Stimulated activated CD4-positive, alpha-beta T cell treated with anti-CD3 and anti-CD28 coated beads, Interleukin-1b, Interleukin-23, amount 100 ng/mL, for 24 hours (primary cell): ENCODE measurements around the gene AFAP1.

Experiments
- DNase-seq, 4 experiments: peaks; one replicate each; pipeline ENCODE4 v3.0.0-alpha.2; 2020; ENCODE audit warnings: low read depth in 4 of 4, low spot score in 1 of 4

Gene AFAP1

DNA sequence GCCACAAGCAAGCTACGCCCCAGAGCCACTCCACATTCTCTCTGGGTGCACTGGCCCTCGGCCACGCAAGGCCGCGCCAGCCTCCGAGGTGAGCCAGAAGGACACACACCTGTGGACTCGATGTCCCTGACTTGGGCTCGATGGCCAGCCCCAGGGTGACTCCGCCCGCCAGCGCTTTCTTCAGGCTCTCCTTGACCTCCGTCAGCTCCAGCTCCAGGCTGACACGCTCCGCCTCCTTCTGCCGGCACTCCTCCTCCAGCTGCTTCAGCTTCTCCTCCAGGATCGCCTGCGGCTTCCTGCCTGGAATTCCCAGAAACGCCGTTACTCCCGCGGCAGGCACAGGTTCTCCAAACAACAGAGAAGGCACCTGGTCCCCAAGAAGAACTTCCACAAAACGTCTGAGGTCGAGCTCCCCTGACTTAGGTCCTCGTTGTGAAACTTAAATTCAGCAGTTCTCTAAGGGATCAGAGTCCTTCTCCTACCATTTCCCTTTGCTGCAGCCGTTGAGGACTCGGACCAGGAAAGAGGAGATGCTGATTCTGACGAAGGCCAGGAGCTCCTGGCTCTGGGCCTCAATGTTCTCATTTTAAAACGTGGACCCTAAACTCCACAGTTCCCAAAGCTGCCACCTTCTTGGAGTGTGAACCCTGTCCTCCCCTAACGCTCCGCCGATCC lies 166.8 kb downstream of the AFAP1 start:
- no peak for DNase-seq

DNA sequence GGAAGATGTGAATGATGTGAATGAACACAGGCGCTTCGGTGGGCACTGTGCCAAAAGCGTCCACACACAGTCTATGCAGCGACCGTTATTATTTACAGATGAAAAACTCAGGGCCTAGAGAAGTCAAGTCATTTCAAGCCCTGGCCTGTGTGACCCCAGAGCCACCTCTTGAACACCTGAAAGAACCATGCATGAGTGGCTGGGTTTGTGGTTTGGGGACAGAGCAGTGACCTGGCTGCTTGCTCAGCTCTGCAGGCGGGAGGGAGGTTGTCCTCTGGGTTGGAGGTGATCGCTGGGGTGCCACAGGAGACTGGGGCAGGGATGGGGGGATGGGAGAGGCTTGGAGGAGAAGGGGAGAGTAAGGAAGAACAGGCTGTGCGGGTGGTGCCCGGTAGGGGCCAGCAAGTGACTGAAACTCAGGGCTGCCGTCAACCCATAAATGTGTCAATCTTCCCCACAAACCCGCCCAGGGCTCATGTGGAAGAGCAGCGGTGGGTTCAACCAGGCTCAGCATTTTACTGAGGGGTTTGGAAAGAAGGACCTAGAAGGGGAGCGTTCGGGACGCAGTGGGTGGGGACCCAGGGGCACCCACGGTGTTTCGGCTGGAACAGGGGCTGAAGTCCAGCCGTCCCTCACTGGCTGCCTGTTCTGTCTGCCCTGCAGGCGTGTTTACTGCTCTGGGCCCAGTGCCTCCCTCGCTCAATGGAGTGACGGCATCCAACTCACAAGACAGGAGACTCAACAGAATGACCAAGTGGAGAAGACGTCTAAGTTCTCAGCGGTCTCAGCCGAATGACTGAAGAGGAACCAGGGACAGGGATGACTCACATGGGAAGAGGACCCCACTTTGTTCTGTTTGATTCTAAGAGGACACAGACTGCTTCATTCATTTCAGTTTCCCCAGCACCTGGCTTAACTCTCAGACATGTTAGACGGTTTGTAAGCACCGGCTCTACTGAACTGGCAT lies 167.8 kb downstream of the AFAP1 start:
- DNase-seq, result no peak

GRCh38 chr4:7771056-7771455 lies 168.6 kb downstream of the AFAP1 start:
- DNase-seq, result peak in 2 of 4 experiments; percentile 14 to 30

DNA sequence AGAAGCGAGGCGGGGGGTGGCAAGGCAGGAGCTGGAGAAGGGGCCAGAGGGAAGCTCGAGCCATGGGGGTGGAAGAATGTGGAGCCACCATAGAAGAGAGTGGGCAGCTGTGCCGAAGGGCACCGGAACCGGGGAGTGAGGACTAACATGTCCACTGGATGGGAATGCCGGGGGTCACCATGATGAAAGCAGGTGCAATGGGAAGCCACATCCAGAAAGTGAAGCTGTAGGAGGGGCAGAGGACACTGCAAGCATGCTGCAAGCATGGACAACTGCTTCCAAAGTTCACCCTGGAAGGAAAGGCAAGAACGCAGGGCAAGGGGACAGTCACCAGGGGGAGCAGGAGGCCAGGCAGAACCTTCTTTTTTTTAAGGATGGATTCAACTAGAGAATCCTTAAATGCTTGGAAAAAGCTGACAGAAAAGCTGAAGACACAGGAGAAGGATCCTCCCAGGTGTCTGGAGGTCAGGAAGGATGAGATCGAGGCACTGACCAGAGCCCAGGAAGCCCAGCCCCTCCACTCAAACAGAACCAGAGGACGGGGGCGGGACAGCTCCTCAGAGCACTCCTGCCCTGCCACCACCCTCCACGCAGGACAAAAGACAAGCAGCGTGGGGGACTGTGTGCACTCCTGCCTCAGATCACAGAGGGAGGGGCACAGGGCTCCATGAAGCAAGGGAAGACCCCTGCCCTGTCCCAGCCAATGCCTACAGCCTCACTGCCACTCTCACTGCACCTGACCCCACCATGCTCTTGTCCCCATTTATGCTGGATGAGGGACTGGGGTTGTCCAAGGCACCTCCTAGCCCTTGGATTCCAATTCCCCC lies 169.2 kb downstream of the AFAP1 start:
- no peak for DNase-seq

GRCh38 chr4:7769396-7770223 lies 170.1 kb downstream of the AFAP1 start:
- DNase-seq, result no peak

- DNase-seq, result no peak
Measured at GRCh38 chr4:7768736-7769135, 170.9 kb downstream of the AFAP1 start.

GRCh38 chr4:7767966-7768365 lies 171.7 kb downstream of the AFAP1 start:
- no peak for DNase-seq

DNA sequence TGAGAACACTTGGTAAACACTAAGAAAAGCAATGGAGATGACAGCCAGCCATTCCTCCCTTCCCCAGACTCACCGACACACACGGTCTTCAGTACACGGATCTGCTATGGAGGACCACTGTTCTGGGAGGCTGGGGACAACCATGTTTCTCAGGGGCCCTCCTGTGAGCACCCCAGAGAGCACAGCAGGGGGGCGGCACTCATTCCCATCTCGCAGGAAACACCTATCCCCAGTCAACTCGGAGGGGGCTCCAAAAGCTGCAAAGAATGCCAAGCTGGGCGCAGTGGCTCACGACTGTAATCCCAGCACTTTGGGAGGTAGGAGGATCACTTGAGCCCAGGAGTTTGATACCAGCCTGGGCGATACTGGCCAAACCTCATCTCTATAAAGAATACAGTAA lies 172.1 kb downstream of the AFAP1 start:
- no peak for DNase-seq

DNA sequence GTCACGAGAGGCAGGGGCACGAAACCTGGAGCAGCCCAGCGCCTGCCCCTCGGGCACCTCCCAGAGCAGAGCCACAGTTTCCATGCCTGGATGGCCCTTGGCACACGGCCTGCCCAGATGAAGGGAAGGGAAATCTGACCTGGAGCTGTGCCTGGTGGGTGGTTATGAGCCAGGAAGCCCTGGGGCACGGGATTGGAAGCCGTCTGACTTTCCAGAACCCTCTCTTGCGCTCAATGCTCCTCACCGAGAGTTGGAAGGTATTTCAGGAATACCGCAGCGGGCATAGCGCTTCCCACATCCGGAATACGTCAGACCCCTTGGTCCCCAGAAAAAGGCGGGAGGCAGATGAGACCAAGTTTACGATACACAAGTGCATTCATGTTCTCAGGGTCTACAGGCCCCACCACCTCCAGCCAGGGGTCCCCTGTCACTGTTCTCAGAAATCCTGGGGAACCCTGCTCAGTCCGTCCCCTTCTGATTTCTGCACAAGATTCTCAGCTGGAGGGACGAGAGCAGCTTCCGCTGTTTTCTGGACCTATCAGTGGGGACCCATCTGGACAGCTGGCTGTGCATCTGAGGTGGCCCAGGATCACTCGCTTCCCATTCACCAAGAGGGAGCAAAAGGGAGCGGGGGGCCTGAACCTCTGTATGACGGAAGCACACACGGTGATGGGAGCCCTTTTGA lies 172.9 kb downstream of the AFAP1 start:
- no peak for DNase-seq

DNA sequence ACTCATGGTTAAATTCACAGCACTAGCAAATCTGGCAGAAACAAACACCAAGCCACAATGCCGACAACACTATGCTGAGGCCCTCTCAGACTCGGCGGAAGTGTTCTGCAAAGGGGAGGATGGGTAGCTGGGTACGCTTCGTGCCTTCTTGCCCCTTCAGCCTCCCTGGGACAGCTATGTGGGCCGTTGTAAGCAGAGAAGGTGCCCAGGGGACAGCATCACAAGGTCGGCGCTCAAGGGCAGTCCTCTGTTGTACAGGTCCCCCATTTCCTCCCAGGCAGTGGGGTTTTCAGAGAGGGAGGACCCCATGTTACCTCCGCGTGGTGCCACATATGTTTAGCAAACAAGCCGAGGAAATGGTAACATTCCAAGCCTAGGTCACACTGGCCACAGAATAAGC lies 173.6 kb downstream of the AFAP1 start:
- DNase-seq, result no peak

DNA sequence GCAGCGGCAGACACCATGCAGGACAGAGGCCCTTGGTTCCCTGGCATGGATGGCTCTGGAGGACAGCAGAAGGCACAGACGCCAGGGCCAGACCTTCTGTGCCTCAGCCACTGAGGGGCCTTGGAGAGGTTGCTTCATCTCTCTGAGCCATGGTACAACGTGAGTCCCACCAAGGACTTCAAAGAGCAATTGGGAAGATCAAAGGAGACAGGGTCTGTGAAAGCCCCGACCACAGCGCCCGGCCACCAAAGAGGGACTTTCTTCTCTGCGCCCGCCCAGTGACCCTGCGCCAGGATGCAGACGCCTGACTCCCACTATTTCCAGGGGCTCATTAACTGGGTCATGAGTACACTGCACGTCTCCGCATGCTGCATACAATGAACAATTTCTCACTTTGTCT lies 174.0 kb downstream of the AFAP1 start:
- no peak for DNase-seq

DNA sequence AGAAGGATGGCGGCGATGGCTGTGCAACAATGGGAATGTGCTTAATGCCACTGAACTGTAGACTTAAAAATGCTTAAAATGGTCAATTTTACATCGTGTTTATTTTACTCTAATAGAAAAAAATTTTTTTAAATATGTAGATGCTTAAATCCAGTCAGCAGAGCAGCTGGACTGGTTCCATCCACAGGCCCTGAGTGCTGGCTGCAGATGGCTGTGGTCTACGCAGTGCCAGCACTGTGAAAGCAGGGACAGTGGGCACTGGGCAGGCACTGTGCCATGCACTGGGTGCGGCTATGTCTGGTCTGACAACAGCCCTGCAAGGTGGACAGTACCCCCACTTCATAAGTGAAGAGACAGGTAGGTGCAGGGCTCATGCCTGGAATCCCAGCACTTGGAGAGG lies 175.2 kb downstream of the AFAP1 start:
- DNase-seq, result no peak

DNA sequence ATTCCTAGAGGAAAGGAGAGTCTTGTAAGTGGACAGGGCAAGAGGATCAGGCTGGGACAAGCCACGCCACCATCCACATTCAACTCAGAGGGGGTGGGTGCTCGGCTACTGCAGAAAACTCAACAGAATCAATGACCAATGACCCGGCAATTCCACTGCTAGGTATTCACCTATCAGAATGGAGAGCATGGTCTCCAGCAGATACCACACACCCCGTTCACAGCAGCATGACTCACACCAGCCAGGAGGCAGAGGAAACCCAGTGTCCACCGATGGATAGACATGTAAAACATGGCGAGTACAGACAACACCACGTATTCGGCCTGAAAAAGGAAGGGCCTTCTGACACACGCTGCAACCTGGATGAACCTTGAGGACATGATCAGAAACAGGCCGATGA lies 175.9 kb downstream of the AFAP1 start:
- DNase-seq, result no peak

GRCh38 chr4:7763106-7763505 lies 176.6 kb downstream of the AFAP1 start:
- no peak for DNase-seq

GRCh38 chr4:7762376-7763030 lies 177.2 kb downstream of the AFAP1 start:
- no peak for DNase-seq

DNA sequence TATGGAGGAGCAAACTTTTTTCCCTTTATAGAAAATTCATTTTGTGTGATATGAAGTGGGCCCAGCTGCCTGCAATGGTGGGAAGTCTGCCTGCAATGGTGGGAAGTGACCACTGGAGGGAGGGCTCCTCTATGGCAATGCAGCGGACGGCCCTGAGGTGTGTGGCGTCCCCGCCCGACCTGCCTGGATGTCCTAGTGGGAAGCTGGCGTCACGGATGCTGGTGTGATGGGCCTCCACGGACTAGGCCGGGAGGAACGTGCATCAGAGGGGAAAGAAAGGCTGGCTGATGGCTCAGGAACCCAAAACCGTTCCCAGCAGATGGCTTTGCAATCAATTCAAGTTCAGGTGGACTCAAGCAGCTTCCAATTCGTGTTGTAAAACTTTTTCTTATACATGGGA lies 177.9 kb downstream of the AFAP1 start:
- peak; percentile 13 to 50 (median 34) for DNase-seq

- DNase-seq, result no peak
Measured at GRCh38 chr4:7761312-7761711, 178.3 kb downstream of the AFAP1 start.

GRCh38 chr4:7760706-7761105 lies 179.0 kb downstream of the AFAP1 start:
- no peak for DNase-seq

GRCh38 chr4:7760228-7760627 lies 179.4 kb downstream of the AFAP1 start:
- no peak for DNase-seq

- no peak for DNase-seq
Measured at GRCh38 chr4:7759635-7760034, 180.0 kb downstream of the AFAP1 start.
